SIG-M5 treated with dmso at 0.1 percent for 504 hours (cell line): ENCODE measurements around the gene CPNE2.
"Not testable (repeated sequence)": the region's sequence is repeated elsewhere in the genome, so short reads cannot be mapped to it uniquely, and the experiment has no call there.

Source experiments
- DNase-seq: peaks from one replicate; lab custom pipeline; 2025; ENCODE audit not compliant: unreplicated experiment; lab: John Stamatoyannopoulos, UW

Gene CPNE2

GRCh38 chr16:57165483-57165882, 73.1 kb downstream of the CPNE2 start:
- no peak for DNase-seq

GRCh38 chr16:57165938-57166337, 73.6 kb downstream of the CPNE2 start:
- no peak for DNase-seq

GRCh38 chr16:57166451-57166850, 74.1 kb downstream of the CPNE2 start:
- no peak for DNase-seq

GRCh38 chr16:57166951-57167350, 74.6 kb downstream of the CPNE2 start:
- DNase-seq, result peak; percentile 39

GRCh38 chr16:57167538-57167937, 75.2 kb downstream of the CPNE2 start:
- DNase-seq, result no peak

- peak; percentile 52 for DNase-seq
These were observed 75.6 kb downstream of the CPNE2 start for GRCh38 chr16:57167953-57168352.

GRCh38 chr16:57169327-57169726, 76.9 kb downstream of the CPNE2 start:
- no peak for DNase-seq

- no peak for DNase-seq
These were observed 80.4 kb downstream of the CPNE2 start for GRCh38 chr16:57172721-57173290.

- DNase-seq, result no peak
These were observed 83.5 kb downstream of the CPNE2 start for GRCh38 chr16:57175896-57176295.

- no peak for DNase-seq
These were observed 85.8 kb downstream of the CPNE2 start for GRCh38 chr16:57178196-57178595.

- no peak for DNase-seq
These were observed 86.4 kb downstream of the CPNE2 start for GRCh38 chr16:57178793-57179212.

- no peak for DNase-seq
These were observed 86.9 kb downstream of the CPNE2 start for GRCh38 chr16:57179215-57179828.

- no peak for DNase-seq
These were observed 91.7 kb downstream of the CPNE2 start for GRCh38 chr16:57184113-57184512.

- DNase-seq, result no peak
These were observed 92.6 kb downstream of the CPNE2 start for GRCh38 chr16:57184887-57185445.

GRCh38 chr16:57185446-57185944, 93.1 kb downstream of the CPNE2 start:
- DNase-seq, result no peak

GRCh38 chr16:57185945-57186871, 93.8 kb downstream of the CPNE2 start, which contains the start of the genes PSME3IP1 and RSPRY1:
Gene PSME3IP1, minus strand, starts transcription at chr16:57186039. Its CDS starts 12,185 bp downstream, at chr16:57173854.
Gene RSPRY1, plus strand, starts transcription at chr16:57186329. Its CDS starts 18,330 bp downstream, at chr16:57204659.
- peak; percentile 96 for DNase-seq

GRCh38 chr16:57186872-57187854, 94.8 kb downstream of the CPNE2 start:
- no peak for DNase-seq

- not testable (repeated sequence) for DNase-seq
These were observed 95.7 kb downstream of the CPNE2 start for GRCh38 chr16:57187902-57188710.

- DNase-seq, result no peak
These were observed 96.3 kb downstream of the CPNE2 start for GRCh38 chr16:57188711-57189002.
